GM19351 (cell line): ENCODE measurements around the gene GPS1.

Experiments
- ATAC-seq: cut with Tn5 transposase; IDR thresholded peaks from one replicate; pipeline ENCODE4 v1.9.1; 2021; ENCODE audit warnings: mild to moderate bottlenecking, moderate library complexity; ENCODE audit not compliant: unreplicated experiment

GPS1 gene

GRCh38 chr17:82014432-82014831, 37.3 kb upstream of the GPS1 start:
- ATAC-seq: no peak

- no peak for ATAC-seq
These were observed 36.8 kb upstream of the GPS1 start for GRCh38 chr17:82014971-82015310.

GRCh38 chr17:82015311-82015971, 36.3 kb upstream of the GPS1 start:
- ATAC-seq: no peak

GRCh38 chr17:82016061-82016874, 35.4 kb upstream of the GPS1 start:
- ATAC-seq: no peak

GRCh38 chr17:82016875-82017459, 34.7 kb upstream of the GPS1 start:
- no peak for ATAC-seq

- ATAC-seq: no peak
These were observed 34.0 kb upstream of the GPS1 start for GRCh38 chr17:82017612-82018151.

- no peak for ATAC-seq
These were observed 33.3 kb upstream of the GPS1 start for GRCh38 chr17:82018152-82018988.

- no peak for ATAC-seq
These were observed 32.6 kb upstream of the GPS1 start for GRCh38 chr17:82018989-82019689.

GRCh38 chr17:82019690-82020571, 31.8 kb upstream of the GPS1 start:
- no peak for ATAC-seq

- ATAC-seq: no peak
These were observed 31.1 kb upstream of the GPS1 start for GRCh38 chr17:82020572-82021106.

- no peak for ATAC-seq
These were observed 30.4 kb upstream of the GPS1 start for GRCh38 chr17:82021107-82021899.

GRCh38 chr17:82021900-82022309, 29.8 kb upstream of the GPS1 start:
- ATAC-seq: no peak

GRCh38 chr17:82022310-82022980, 29.3 kb upstream of the GPS1 start, which contains the start of gene CENPX:
Gene CENPX, minus strand, starts transcription at chr17:82022878. Its CDS starts 17 bp downstream, at chr17:82022861.
- ATAC-seq: no peak

GRCh38 chr17:82022981-82023446, 28.7 kb upstream of the GPS1 start, which contains the start of gene LRRC45:
Gene LRRC45, plus strand, starts transcription at chr17:82023305. Its CDS starts 339 bp downstream, at chr17:82023644.
- ATAC-seq: peak; percentile 89

- ATAC-seq: no peak
These were observed 28.1 kb upstream of the GPS1 start for GRCh38 chr17:82023447-82024241.

- no peak for ATAC-seq
These were observed 26.8 kb upstream of the GPS1 start for GRCh38 chr17:82024859-82025258.
